Peyer's patch (tissue), 4 donors: ENCODE data around the gene RBMS1. TPM values are rescaled to one million over a fixed set of nuclear protein-coding genes. Genes with fewer than 3 reads are reported as not detected.

ENCODE experiments used
- DNase-seq, 3 donors: peaks; one replicate each; pipeline ENCODE4 v3.0.0-alpha.2; 2017 to 2019
- H3K27ac ChIP-seq, 4 donors: fragments of 200-600 bp; sonication (generic); one replicate each; pipeline ENCODE4 v1.5.1; 2016 to 2019
- H3K27me3 ChIP-seq, 2 donors: fragments of 200-600 bp; sonication (generic); one replicate each; pipeline ENCODE4 v1.5.1; 2019
- H3K36me3 ChIP-seq, 3 donors: fragments of 200-600 bp; sonication (generic); one replicate each; pipeline ENCODE4 v1.5.1; 2016 to 2019
- H3K4me1 ChIP-seq, 4 donors: fragments of 200-600 bp; sonication (generic); one replicate each; pipeline ENCODE4 v1.5.1; 2016 to 2019
- H3K4me3 ChIP-seq, 4 donors: fragments of 200-600 bp; sonication (generic); 1 replicate in 3 of 4; 2 replicates in 1 of 4; pipeline ENCODE4 v1.5.1; 2016 to 2019; ENCODE audit warnings: mild to moderate bottlenecking in 1 of 4
- H3K9me3 ChIP-seq, 4 donors: fragments of 200-600 bp; sonication (generic); one replicate each; pipeline ENCODE4 v1.5.1; 2016 to 2019; ENCODE audit warnings: mild to moderate bottlenecking in 1 of 4
- POLR2A ChIP-seq, 2 donors: fragments of 450-650 bp; IDR thresholded peaks; one replicate each; pipeline ENCODE4 v1.5.1; 2017; ENCODE audit warnings: antibody characterized with exemption in 2 of 2, mild to moderate bottlenecking in 2 of 2, moderate library complexity in 2 of 2
- total RNA-seq, 4 donors: library from RNA; depleted of rRNA; stranded (reverse); fragments of >200 nt; gene quantifications; one replicate each; pipeline ENCODE4 v1.1.0, GENCODE V29; 2016
- TF ChIP-seq, protein P1 (sequence below), 6 experiments: fragments of 450-650 bp in 4 of 6; fragments of 200-600 bp in 2 of 6; sonication (generic) in 1 of 6; IDR thresholded peaks; one replicate each; pipeline ENCODE4 v1.5.1; 2017 to 2019; ENCODE audit warnings: antibody characterized with exemption in 6 of 6, mild to moderate bottlenecking in 3 of 6, moderate library complexity in 1 of 6

Gene RBMS1
- total RNA-seq, 4 donors from 2014 or later, result 10.5 to 41.3 (median 18.5) TPM

- Histone ChIP-seq H3K27ac (peak overlapping the region in 2 of 4 donors; percentile 3 to 7), H3K9me3 (no peaks in the 10 kb centered on the region), H3K4me3 (no peak overlapping the region), H3K36me3 (no peaks in the 10 kb centered on the region), H3K4me1 (peaks cover 0 to 17% (median 5%) of the 10 kb centered on the region in 4 donors), H3K27me3 (no peaks in the 10 kb centered on the region)
- no peak for DNase-seq
- TF ChIP-seq, protein P1, sequence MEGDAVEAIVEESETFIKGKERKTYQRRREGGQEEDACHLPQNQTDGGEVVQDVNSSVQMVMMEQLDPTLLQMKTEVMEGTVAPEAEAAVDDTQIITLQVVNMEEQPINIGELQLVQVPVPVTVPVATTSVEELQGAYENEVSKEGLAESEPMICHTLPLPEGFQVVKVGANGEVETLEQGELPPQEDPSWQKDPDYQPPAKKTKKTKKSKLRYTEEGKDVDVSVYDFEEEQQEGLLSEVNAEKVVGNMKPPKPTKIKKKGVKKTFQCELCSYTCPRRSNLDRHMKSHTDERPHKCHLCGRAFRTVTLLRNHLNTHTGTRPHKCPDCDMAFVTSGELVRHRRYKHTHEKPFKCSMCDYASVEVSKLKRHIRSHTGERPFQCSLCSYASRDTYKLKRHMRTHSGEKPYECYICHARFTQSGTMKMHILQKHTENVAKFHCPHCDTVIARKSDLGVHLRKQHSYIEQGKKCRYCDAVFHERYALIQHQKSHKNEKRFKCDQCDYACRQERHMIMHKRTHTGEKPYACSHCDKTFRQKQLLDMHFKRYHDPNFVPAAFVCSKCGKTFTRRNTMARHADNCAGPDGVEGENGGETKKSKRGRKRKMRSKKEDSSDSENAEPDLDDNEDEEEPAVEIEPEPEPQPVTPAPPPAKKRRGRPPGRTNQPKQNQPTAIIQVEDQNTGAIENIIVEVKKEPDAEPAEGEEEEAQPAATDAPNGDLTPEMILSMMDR (IDR thresholded peaks at IDR 0.05), result no peak
- TF ChIP-seq POLR2A (IDR thresholded peaks at IDR 0.05), result no peak
Observed at GRCh38 chr2:160402997-160403979, 90.3 kb downstream of the RBMS1 start.

DNA sequence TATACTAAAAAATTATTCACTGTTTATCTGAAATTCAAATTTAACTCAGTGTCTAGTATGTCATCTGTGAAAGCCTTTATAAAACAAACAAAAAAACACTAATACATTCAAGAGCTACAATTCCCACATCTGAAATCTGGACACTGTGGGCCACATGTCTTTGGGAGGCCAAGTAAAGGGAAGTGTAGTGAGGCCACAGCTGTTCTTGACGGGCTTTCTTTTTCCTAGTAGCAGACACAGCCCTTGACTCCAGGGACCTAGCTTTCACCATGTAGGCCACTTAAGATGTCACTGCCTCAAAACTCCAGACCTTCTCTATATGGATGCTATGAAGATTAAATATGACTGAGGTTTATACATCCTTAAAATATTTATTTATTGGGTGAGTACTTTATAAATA, 91.1 kb downstream of the RBMS1 start:
- no peak for DNase-seq
- peaks cover 0 to 17% (median 5%) of the 10 kb centered on the region in 4 donors for H3K4me1 ChIP-seq

DNA sequence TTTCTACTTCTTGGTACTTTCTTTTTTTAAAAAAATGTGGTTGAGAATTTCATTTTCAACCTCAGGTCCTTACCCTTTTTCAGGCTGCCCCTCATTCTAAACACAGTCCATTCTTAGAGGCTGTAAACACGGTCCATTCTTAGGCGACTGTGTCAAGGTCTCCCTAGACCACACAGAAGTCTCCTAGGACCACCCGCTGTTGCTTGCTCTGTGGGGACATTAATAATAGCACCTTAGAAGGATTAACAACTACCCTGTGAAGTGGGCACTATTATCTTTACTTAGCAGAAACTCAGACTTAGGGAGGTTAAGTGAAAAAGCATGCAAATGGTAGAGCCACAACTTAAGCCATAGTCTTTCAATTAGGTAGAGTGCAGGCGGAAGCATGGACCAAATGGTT, 91.7 kb downstream of the RBMS1 start:
- no peak for TF ChIP-seq POLR2A (IDR thresholded peaks at IDR 0.05)
- TF ChIP-seq, protein P1 (IDR thresholded peaks at IDR 0.05), result no peak
- DNase-seq, result no peak
- Histone ChIP-seq H3K27ac (no peak overlapping the region), H3K4me1 (peaks cover 0 to 18% (median 7%) of the 10 kb centered on the region in 4 donors), H3K9me3 (no peaks in the 10 kb centered on the region), H3K4me3 (no peak overlapping the region), H3K36me3 (no peaks in the 10 kb centered on the region), H3K27me3 (no peaks in the 10 kb centered on the region)

More for the DNA sequence above, 91.1 kb downstream of the RBMS1 start:
- Histone ChIP-seq H3K9me3 (no peaks in the 10 kb centered on the region), H3K27me3 (no peaks in the 10 kb centered on the region), H3K27ac (no peak overlapping the region), H3K36me3 (no peaks in the 10 kb centered on the region), H3K4me3 (no peak overlapping the region)
- TF ChIP-seq, protein P1 (IDR thresholded peaks at IDR 0.05), result no peak
- TF ChIP-seq POLR2A (IDR thresholded peaks at IDR 0.05), result no peak

GRCh38 chr2:160399880-160400279, 93.7 kb downstream of the RBMS1 start:
- Histone ChIP-seq H3K9me3 (no peaks in the 10 kb centered on the region), H3K36me3 (no peaks in the 10 kb centered on the region), H3K4me3 (no peak overlapping the region), H3K4me1 (peaks cover 0 to 20% (median 7%) of the 10 kb centered on the region in 4 donors), H3K27ac (no peak overlapping the region), H3K27me3 (no peaks in the 10 kb centered on the region)
- no peak for DNase-seq
- no peak for TF ChIP-seq POLR2A (IDR thresholded peaks at IDR 0.05)
- TF ChIP-seq, protein P1 (IDR thresholded peaks at IDR 0.05), result no peak

DNA sequence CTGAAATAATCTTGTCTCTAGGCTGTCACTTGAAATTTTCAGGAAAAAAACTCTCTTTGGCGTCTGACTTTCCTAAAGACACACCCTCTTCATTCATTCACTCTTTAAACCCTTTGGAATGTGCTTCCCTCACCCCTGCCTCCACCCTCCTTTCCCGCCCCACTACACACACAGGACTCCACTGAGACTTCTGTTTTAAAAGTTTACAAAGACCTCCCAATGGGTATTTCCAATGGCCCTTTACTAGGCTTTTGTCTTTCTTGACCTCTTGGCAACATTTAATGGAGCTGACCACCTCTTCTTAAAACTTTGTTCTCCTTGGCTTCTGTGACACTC, 96.1 kb downstream of the RBMS1 start:
- no peak for TF ChIP-seq POLR2A (IDR thresholded peaks at IDR 0.05)
- TF ChIP-seq, protein P1 (IDR thresholded peaks at IDR 0.05), result no peak
- H3K27me3 ChIP-seq, result no peaks in the 10 kb centered on the region
- DNase-seq, result no peak
- no peaks in the 10 kb centered on the region for H3K36me3 ChIP-seq
- no peak overlapping the region for H3K27ac ChIP-seq
- peaks cover 0 to 9% (median 6%) of the 10 kb centered on the region in 4 donors for H3K4me1 ChIP-seq
- no peaks in the 10 kb centered on the region for H3K9me3 ChIP-seq
- H3K4me3 ChIP-seq, result no peak overlapping the region
